Measurements from ENCODE around the gene SEPTIN12.

The SEPTIN12 gene

DNA sequence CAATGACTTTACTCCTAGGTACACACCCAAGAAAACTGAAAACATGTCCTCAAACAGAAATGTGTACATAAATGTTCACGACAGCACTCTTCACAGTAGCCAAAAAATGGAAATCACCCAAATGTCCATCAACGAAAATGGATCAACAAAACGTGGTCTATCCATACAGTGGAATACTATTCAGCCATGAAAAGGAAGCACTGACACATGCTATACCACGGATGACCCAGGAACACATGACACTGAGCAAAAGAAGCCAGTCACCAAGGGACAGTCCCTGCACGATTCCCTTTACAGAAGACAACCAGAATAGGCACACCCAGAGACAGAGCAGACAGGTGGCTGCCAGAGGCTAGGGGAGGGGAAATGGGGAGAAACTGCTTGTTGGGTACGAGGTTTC lies 32.5 kb downstream of the SEPTIN12 start:
- TF ChIP-seq TAF1 (IDR thresholded peaks at IDR 0.05; ENCODE audit: borderline replicate concordance, insufficient read depth, low read length) (no peak), POLR2AphosphoS5 (IDR thresholded peaks at IDR 0.05; ENCODE audit: low read depth, low read length) (no peak), SIN3A (IDR thresholded peaks at IDR 0.05; ENCODE audit: borderline replicate concordance, insufficient read depth, low read length) (no peak), FOXP2 (optimal IDR thresholded peaks at IDR 0.05; ENCODE audit: borderline replicate concordance, extremely low read depth, extremely low read length, insufficient read depth) (no peak)
- TF ChIP-seq, protein P1, sequence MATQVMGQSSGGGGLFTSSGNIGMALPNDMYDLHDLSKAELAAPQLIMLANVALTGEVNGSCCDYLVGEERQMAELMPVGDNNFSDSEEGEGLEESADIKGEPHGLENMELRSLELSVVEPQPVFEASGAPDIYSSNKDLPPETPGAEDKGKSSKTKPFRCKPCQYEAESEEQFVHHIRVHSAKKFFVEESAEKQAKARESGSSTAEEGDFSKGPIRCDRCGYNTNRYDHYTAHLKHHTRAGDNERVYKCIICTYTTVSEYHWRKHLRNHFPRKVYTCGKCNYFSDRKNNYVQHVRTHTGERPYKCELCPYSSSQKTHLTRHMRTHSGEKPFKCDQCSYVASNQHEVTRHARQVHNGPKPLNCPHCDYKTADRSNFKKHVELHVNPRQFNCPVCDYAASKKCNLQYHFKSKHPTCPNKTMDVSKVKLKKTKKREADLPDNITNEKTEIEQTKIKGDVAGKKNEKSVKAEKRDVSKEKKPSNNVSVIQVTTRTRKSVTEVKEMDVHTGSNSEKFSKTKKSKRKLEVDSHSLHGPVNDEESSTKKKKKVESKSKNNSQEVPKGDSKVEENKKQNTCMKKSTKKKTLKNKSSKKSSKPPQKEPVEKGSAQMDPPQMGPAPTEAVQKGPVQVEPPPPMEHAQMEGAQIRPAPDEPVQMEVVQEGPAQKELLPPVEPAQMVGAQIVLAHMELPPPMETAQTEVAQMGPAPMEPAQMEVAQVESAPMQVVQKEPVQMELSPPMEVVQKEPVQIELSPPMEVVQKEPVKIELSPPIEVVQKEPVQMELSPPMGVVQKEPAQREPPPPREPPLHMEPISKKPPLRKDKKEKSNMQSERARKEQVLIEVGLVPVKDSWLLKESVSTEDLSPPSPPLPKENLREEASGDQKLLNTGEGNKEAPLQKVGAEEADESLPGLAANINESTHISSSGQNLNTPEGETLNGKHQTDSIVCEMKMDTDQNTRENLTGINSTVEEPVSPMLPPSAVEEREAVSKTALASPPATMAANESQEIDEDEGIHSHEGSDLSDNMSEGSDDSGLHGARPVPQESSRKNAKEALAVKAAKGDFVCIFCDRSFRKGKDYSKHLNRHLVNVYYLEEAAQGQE (IDR thresholded peaks at IDR 0.05; ENCODE audit: insufficient read depth in 1 of 2, low read depth in 2 of 2, low read length in 2 of 2), result no peak

DNA sequence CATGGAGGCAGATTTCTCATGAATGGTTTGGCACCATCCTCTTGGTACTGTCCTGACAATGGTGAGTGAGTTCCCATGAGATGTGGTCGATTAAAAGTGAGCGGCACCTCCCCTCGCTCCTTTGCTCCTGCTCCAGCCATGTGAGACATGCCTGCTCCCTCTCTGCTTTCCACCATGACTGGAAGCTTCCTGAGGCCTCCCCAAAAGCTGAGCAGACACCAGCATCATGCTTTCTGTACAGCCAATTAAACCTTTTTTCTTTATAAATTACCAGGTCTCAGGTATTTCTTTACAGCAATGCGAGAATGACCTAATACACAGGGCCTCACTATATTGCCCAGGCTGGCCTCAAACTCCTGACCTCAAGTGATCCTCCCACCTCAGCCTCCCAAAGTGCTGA lies 33.3 kb downstream of the SEPTIN12 start:
- TF ChIP-seq, protein P1 (IDR thresholded peaks at IDR 0.05; ENCODE audit: insufficient read depth in 1 of 2, low read depth in 2 of 2, low read length in 2 of 2), result no peak
- no peak for TF ChIP-seq SIN3A (IDR thresholded peaks at IDR 0.05; ENCODE audit: borderline replicate concordance, insufficient read depth, low read length)
- TF ChIP-seq POLR2AphosphoS5 (IDR thresholded peaks at IDR 0.05; ENCODE audit: low read depth, low read length), result no peak
- TF ChIP-seq TAF1 (IDR thresholded peaks at IDR 0.05; ENCODE audit: borderline replicate concordance, insufficient read depth, low read length), result no peak
- no peak for TF ChIP-seq FOXP2 (optimal IDR thresholded peaks at IDR 0.05; ENCODE audit: borderline replicate concordance, extremely low read depth, extremely low read length, insufficient read depth)

- TF ChIP-seq SIN3A (IDR thresholded peaks at IDR 0.05; ENCODE audit: borderline replicate concordance, insufficient read depth, low read length) (no peak), FOXP2 (optimal IDR thresholded peaks at IDR 0.05; ENCODE audit: borderline replicate concordance, extremely low read depth, extremely low read length, insufficient read depth) (no peak), TAF1 (IDR thresholded peaks at IDR 0.05; ENCODE audit: borderline replicate concordance, insufficient read depth, low read length) (no peak), POLR2AphosphoS5 (IDR thresholded peaks at IDR 0.05; ENCODE audit: low read depth, low read length) (no peak)
- TF ChIP-seq, protein P1 (IDR thresholded peaks at IDR 0.05; ENCODE audit: insufficient read depth in 1 of 2, low read depth in 2 of 2, low read length in 2 of 2), result no peak
These were observed 34.9 kb downstream of the SEPTIN12 start for GRCh38 chr16:4753227-4753626.

- TF ChIP-seq, protein P1 (IDR thresholded peaks at IDR 0.05; ENCODE audit: insufficient read depth in 1 of 2, low read depth in 2 of 2, low read length in 2 of 2), result no peak
- no peak for TF ChIP-seq POLR2AphosphoS5 (IDR thresholded peaks at IDR 0.05; ENCODE audit: low read depth, low read length)
- no peak for TF ChIP-seq SIN3A (IDR thresholded peaks at IDR 0.05; ENCODE audit: borderline replicate concordance, insufficient read depth, low read length)
- TF ChIP-seq FOXP2 (optimal IDR thresholded peaks at IDR 0.05; ENCODE audit: borderline replicate concordance, extremely low read depth, extremely low read length, insufficient read depth), result no peak
- TF ChIP-seq TAF1 (IDR thresholded peaks at IDR 0.05; ENCODE audit: borderline replicate concordance, insufficient read depth, low read length), result no peak
These were observed 35.6 kb downstream of the SEPTIN12 start for GRCh38 chr16:4752351-4753100.
